NCI-H446 (cell line): ENCODE measurements around the gene DDAH2.

ENCODE experiments used
- DNase-seq, 2 experiments: peaks; one replicate each; lab custom pipeline; 2025; lab: John Stamatoyannopoulos, UW

The DDAH2 gene

GRCh38 chr6:31761343-31761742, 32.2 kb upstream of the DDAH2 start:
- DNase-seq, result no peak

- no peak for DNase-seq
Observed at GRCh38 chr6:31760790-31761189, 31.7 kb upstream of the DDAH2 start.

GRCh38 chr6:31758281-31758680, 29.2 kb upstream of the DDAH2 start:
- DNase-seq, result no peak

- no peak for DNase-seq
Observed at GRCh38 chr6:31752739-31753319, 23.7 kb upstream of the DDAH2 start.

- DNase-seq, result no peak
Observed at GRCh38 chr6:31750411-31751022, 21.4 kb upstream of the DDAH2 start.

- DNase-seq, result no peak
Observed at GRCh38 chr6:31749301-31750036, 20.4 kb upstream of the DDAH2 start.

- no peak for DNase-seq
Observed at GRCh38 chr6:31744422-31744821, 15.3 kb upstream of the DDAH2 start.

- no peak for DNase-seq
Observed at GRCh38 chr6:31742894-31743293, 13.8 kb upstream of the DDAH2 start.

- no peak for DNase-seq
Observed at GRCh38 chr6:31741815-31742214, 12.7 kb upstream of the DDAH2 start.

GRCh38 chr6:31740397-31741223, 11.5 kb upstream of the DDAH2 start:
- DNase-seq, result no peak

- DNase-seq, result peak; percentile 98 to 99
Observed at GRCh38 chr6:31739639-31740396, 10.7 kb upstream of the DDAH2 start, which contains the start of gene MSH5. Gene MSH5, plus strand, starts transcription at chr6:31740005. Its CDS starts 462 bp downstream, at chr6:31740467.

- DNase-seq, result no peak
Observed at GRCh38 chr6:31737991-31738979, 9.2 kb upstream of the DDAH2 start.

GRCh38 chr6:31737315-31737990, 8.4 kb upstream of the DDAH2 start:
- no peak for DNase-seq

- DNase-seq, result no peak
Observed at GRCh38 chr6:31736768-31737314, 7.7 kb upstream of the DDAH2 start.

GRCh38 chr6:31736021-31736767, 7.1 kb upstream of the DDAH2 start, which contains the start of gene CLIC1:
Gene CLIC1, minus strand, starts transcription at chr6:31736530. Its CDS starts 230 bp downstream, at chr6:31736300.
- peak; percentile 53 to 78 for DNase-seq

GRCh38 chr6:31734821-31735406, 5.8 kb upstream of the DDAH2 start:
- no peak for DNase-seq

- no peak for DNase-seq
Observed at GRCh38 chr6:31734247-31734820, 5.2 kb upstream of the DDAH2 start.

- no peak for DNase-seq
Observed at GRCh38 chr6:31733734-31734133, 4.6 kb upstream of the DDAH2 start.
